NCI-H524 (cell line): Measurements from ENCODE around the gene WASHC4.
"Not testable (repeated sequence)": the region's sequence is repeated elsewhere in the genome, so short reads cannot be mapped to it uniquely, and the experiment has no call there.

Experiments used
- DNase-seq, 2 experiments: peaks; one replicate each; lab custom pipeline; 2025; lab: John Stamatoyannopoulos, UW

The WASHC4 gene

GRCh38 chr12:105167346-105167745 is 59.8 kb downstream of the WASHC4 start:
- no peak for DNase-seq

DNA sequence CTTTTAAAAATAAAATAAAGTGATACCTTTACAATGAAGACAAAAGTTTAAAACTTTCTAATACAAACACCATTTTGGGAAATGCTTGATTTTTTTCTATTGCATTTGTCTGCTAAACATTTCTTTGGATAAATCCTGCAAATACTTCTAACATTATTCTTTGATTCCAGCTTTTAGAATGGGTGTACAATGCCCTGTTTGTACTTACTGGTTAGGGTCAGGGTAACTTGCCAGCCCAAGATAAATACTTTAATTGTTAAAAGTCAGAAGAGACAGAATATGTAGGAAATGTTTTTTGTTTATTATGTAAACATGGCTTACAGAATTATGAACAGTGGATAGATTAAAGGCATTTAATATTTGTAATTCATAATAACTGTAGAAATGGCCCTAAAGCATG is 60.5 kb downstream of the WASHC4 start:
- no peak for DNase-seq

GRCh38 chr12:105170139-105170538 is 62.6 kb downstream of the WASHC4 start:
- DNase-seq: no peak

DNA sequence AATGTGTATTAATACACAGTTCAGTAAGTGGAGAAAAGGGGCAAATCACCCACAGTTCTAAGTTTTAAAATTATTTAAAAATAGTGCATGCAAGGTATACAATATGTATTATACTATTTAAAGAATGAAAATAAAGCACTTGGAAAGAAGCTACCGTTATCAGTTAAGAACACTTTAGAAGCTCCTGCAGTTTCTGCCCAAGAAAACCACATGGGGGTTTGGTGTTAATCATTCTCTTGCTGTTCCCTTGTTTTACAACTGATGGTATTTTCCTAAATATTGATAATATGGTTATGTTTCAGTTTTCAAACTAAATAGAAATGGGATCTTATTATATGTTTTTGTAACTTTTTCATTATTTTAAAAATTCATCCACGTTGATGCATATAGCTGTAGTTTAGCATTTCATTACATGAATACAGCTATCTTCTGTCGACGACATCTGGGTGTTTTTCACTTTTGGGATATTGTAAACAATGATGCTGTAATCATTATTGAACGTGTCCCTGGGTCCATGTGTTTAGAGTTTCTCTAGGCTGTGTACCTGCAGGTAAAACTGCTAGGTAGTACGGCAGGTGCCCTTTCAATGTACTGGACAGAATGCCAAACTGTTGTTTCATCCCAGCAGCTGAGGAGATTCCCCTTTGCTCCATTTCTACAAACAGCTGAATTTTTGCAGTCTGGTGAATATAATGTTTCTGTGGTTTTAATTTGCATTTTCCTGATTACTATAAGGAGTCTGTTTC is 64.3 kb downstream of the WASHC4 start:
- DNase-seq: no peak

DNA sequence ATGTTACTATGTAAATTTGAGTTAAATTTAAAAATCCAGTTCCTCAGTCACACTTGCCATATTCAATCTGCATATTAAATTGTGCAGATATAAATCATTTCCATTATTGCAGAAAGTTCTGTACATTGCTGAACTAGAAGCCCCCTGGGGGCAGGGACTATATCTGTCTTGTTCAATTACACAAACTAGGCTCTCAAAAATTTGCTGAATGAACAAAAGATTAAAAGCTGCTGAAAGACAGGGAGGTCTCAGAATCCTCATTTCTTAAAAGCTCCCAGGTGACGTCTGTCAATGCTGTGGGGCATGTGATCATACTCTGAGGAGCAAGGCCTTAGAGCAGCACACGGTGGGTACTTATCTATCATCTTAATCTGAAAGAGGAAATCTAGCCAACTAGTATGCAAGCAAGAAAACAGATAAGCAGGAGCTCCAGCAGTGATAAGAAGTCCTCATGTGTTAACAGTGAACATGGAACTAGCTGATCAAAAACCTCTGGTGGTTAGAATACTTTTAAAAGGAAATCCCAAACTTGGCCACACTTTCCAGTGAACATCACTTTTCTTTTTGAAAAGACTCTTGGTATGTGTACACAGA is 68.0 kb downstream of the WASHC4 start:
- DNase-seq: no peak

DNA sequence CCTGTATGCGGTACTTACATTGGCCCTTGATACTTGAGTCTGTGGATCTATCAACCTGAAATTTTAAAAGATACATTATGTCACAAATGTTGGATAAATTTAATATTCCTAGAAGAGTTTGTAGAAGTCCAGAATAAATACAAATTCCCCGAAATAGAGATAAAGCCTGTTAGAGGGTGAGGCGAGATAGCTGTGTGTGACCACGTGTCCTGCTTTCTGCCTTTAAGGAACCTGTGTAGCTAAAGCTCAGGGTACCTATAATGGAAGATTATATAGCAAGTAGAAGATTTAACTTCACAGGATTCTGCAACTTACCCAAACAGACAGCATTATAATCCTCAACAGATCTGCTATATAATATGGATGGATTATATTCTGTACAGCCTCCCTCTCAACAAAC is 69.7 kb downstream of the WASHC4 start:
- DNase-seq: no peak

GRCh38 chr12:105179114-105179513 is 71.6 kb downstream of the WASHC4 start:
- DNase-seq: not testable (repeated sequence)

- DNase-seq: not testable (repeated sequence)
Observed at GRCh38 chr12:105183406-105183805, 75.9 kb downstream of the WASHC4 start.

DNA sequence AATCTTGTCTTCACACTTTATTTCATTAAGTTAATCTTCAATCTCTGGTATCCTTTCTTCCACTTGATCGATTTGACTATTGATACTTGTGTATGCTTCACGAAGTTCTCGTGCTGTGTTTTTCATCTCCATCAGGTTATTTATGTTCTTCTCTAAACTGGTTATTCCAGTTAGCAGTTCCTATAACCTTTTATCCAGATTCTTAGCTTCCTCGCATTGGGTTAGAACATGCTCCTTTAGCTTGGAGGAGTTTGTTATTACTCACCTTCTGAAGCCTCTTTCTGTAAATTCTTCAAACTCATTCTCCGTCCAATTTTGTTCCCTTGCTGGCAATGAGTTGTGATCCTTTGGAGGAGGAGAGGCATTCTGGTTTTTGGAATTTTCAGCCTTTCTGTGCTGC is 76.4 kb downstream of the WASHC4 start:
- DNase-seq: not testable (repeated sequence)

GRCh38 chr12:105189293-105189692 is 81.8 kb downstream of the WASHC4 start:
- DNase-seq: no peak

DNA sequence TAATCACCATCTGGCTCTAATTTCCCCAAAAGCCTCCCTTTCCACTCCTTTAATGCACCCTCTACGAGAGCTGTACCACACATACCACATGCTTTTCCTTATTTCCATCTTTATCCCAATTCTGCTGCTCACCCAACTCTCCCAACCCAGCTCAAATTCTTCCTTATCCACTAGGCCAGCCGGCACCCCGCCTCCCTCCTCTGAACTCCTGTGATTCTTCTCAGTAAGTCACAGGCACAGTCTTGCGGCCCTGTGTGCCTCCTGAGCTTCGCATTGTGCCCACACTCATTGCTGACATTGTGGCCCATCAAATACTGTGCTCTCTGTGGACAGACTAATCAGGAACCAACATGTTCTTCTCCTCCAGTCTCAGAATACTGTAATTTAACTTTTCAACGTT is 83.0 kb downstream of the WASHC4 start:
- no peak for DNase-seq

DNA sequence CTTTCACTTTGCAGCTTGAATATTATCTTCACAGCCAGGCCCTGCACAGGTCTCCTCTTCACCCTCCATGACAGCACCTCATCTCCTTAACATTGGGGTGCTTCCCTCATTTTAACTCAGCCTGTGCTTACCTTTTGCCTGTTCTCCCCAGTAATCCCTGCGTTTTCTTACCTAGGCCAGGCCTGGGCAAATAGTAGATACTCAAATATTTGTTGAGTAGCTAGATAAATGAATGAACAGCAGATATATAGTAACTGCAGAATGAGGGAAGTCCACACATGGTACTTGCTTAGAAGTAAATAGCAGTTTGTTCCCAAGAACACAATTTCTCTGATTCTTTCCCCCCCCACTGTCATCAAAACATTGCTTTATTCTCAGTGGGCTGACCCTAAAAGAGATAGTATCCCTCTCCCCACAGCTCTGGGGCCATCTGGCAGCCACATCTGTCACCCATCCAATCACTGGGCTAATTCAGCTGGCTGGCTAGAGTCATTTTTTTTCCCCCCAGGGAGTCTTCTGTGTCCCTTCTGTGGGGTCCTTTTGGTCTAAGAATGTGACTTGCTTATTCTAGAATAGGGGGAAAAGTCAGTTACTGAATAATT is 85.2 kb downstream of the WASHC4 start:
- DNase-seq: peak; percentile 78 to 92

- no peak for DNase-seq
Observed at GRCh38 chr12:105194947-105195346, 87.4 kb downstream of the WASHC4 start.

GRCh38 chr12:105196090-105196489 is 88.6 kb downstream of the WASHC4 start:
- no peak for DNase-seq

GRCh38 chr12:105198961-105199360 is 91.4 kb downstream of the WASHC4 start:
- peak; percentile 49 to 77 for DNase-seq

DNA sequence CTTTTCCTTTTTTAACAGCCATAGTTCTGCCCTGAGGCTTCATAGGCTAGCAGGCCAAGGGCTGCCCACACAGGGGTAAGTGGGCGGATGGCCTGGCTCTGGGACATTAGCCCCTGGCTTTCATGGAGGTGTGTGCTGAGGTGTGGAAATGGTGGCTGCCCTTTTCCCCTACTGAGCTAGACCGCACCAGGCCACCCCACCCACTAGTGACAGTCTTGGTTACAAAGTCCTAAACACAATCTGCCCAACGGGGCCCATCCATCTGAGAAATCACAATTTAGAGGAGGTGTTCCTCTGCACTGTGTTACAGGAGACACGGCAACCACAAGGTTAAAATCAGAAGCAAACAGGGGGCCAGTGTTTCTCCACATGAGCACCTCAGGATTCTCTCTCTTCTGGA is 92.9 kb downstream of the WASHC4 start:
- no peak for DNase-seq

DNA sequence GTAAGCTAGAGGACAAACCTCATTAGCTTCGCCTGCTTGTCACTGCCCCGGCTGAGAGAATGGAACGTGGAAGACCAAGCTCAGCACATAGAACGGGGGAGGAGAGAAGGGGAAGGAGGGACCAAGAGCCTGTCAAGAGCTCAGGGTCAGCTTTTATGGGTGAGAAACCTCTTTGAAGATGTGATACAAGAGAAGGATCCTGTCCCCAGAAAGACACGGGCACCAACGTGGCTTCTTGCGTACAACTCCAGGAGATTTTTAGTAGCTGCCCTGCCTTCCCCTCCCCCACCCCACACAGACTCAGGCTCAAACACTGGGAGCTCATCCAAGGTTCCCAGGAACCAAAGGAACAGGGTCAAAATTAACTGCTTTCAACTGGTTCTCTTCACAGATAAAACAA is 93.8 kb downstream of the WASHC4 start:
- no peak for DNase-seq

GRCh38 chr12:105202202-105202601 is 94.7 kb downstream of the WASHC4 start:
- no peak for DNase-seq

DNA sequence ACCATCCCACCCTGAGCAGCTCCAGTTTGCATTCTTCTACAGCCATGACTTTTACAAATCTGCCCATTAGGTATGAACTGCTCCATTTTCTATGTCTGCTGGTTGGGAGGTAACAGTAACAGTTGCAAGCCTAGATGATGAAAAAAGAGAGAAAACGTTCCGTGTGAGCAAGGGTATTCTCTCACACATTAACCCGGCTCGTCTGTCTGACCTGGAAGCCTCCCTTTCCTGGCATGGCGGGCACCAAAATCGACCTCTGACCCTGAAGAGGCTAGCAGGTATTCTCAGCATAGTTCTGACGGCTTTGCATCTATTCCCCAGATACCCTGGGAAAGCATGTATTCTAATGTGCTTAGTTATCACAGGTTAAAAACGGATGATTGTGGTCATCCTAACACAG is 96.6 kb downstream of the WASHC4 start:
- no peak for DNase-seq

- DNase-seq: no peak
Observed at GRCh38 chr12:105204916-105205315, 97.4 kb downstream of the WASHC4 start.

GRCh38 chr12:105205322-105206048 is 98.0 kb downstream of the WASHC4 start:
- DNase-seq: no peak

GRCh38 chr12:105206686-105207374 is 99.3 kb downstream of the WASHC4 start:
- no peak for DNase-seq
